AG04450 (cell line): ENCODE measurements around the gene DCUN1D3. TPM values are rescaled to one million over a fixed set of nuclear protein-coding genes. Genes with fewer than 3 reads are reported as not detected.

Experiments used
- CTCF ChIA-PET: fragments of 300-600, 350-600 bp; formaldehyde crosslinking; extraction: SDS; loops from one replicate; lab custom pipeline; 2022; ENCODE audit warnings: antibody characterized with exemption, inconsistent platforms; lab: Charles Lee
- POLR2A ChIA-PET: fragments of 350-600 bp; formaldehyde crosslinking; extraction: SDS; loops from one replicate; lab custom pipeline; 2021; ENCODE audit warnings: antibody characterized with exemption, inconsistent platforms; lab: Yijun Ruan, JAX
- DNase-seq: peaks from one replicate; pipeline ENCODE4 v3.0.0-alpha.2; 2011; ENCODE audit warnings: low read depth, low spot score
- H3K27ac ChIP-seq: one replicate; pipeline ENCODE4 v1.5.1; 2012; ENCODE audit warnings: low read depth, low read length, control low read depth
- H3K27me3 ChIP-seq: one replicate; pipeline ENCODE4 v1.6.0; 2012; ENCODE audit warnings: low read length; ENCODE audit not compliant: control insufficient read depth, insufficient read depth
- H3K4me3 ChIP-seq: 2 replicates; pipeline ENCODE4 v1.5.1; 2011; ENCODE audit warnings: mild to moderate bottlenecking, low read depth, low read length, control low read depth
- H3K9me3 ChIP-seq: 2 replicates; pipeline ENCODE4 v1.5.1; 2012; ENCODE audit warnings: low read length; ENCODE audit not compliant: control insufficient read depth, insufficient read depth
- polyA plus RNA-seq: library from polyadenylated mRNA; depleted of rRNA; stranded (reverse); fragments of >200 nt; gene quantifications from 2 replicates; pipeline ENCODE4 v1.2.3, GENCODE V29; 2011
- TF ChIP-seq, protein P1 (sequence below): IDR thresholded peaks from 2 replicates; pipeline ENCODE4 v1.5.1; 2011; ENCODE audit warnings: low read depth, low read length, control low read depth, inconsistent platforms

The DCUN1D3 gene
- polyA plus RNA-seq, 1 experiment = 11.3 TPM

DNA sequence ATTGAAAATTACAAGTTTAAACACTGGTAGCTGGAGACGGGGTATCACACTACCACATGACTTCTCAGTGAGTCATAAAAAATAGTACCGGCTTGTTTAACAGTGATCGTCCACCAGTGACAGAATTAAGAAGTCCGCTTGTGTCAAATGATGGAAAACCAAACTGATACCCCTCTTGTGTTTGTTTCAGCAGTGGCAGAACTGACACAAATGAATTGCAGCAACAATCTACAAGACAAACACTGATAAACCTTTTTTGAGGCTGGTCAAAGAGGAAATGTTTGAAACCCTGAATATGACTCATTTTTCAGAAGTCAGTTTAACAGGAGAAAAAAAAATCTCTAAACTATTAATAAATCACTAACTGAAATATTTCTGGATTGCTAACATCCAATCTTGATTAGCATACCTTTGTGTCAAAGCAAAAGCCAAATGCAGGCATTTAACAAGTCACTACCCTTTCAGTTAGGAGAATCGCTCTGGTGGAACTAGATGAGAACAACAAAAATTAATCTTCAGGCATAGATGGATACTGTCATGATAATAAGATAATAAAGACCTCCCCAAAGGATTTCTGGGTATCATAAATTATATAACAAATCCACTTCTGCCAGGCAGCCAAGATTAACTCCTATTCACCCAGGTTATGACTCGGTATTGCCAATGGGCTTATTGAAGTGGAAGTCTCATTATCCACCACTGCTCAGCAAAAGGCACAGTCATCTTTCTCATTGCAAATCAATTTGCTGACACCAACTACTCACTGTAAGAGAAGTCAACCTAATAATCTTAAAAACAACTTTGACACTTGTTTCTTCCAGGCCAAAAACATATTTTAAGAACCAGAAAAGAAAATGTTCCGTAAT lies 20.8 kb downstream of the DCUN1D3 start:
- Histone ChIP-seq H3K27ac (peak overlapping the region; percentile 79), H3K4me3 (peak overlapping the region; percentile 21), H3K9me3 (no peaks in the 10 kb centered on the region), H3K27me3 (no peaks in the 10 kb centered on the region)
- TF ChIP-seq, protein P1, sequence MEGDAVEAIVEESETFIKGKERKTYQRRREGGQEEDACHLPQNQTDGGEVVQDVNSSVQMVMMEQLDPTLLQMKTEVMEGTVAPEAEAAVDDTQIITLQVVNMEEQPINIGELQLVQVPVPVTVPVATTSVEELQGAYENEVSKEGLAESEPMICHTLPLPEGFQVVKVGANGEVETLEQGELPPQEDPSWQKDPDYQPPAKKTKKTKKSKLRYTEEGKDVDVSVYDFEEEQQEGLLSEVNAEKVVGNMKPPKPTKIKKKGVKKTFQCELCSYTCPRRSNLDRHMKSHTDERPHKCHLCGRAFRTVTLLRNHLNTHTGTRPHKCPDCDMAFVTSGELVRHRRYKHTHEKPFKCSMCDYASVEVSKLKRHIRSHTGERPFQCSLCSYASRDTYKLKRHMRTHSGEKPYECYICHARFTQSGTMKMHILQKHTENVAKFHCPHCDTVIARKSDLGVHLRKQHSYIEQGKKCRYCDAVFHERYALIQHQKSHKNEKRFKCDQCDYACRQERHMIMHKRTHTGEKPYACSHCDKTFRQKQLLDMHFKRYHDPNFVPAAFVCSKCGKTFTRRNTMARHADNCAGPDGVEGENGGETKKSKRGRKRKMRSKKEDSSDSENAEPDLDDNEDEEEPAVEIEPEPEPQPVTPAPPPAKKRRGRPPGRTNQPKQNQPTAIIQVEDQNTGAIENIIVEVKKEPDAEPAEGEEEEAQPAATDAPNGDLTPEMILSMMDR = no peak
- DNase-seq = no peak
- CTCF ChIA-PET = no interaction called here
- POLR2A ChIA-PET = interaction anchor here (0.6 kb wide), 1 partner anchor 21 kb away, joined by 3 read pairs; the partner anchor contains the start of genes DCUN1D3 and LYRM1

- TF ChIP-seq, protein P1 = no peak
- POLR2A ChIA-PET = interaction anchor here (0.6 kb wide), 1 partner anchor 21 kb away, joined by 3 read pairs; the partner anchor contains the start of genes DCUN1D3 and LYRM1
- Histone ChIP-seq H3K9me3 (no peaks in the 10 kb centered on the region), H3K27me3 (no peaks in the 10 kb centered on the region), H3K27ac (peak overlapping the region; percentile 79), H3K4me3 (no peak overlapping the region)
- no peak for DNase-seq
- CTCF ChIA-PET = interaction anchor here (1.9 kb wide), 1 partner anchor 28 kb away, joined by 4 read pairs; no protein-coding TSS in a partner anchor
Observed at GRCh38 chr16:20878682-20879147, 21.4 kb downstream of the DCUN1D3 start.

GRCh38 chr16:20875355-20875650 lies 24.9 kb downstream of the DCUN1D3 start:
- CTCF ChIA-PET = interaction anchor here (1.1 to 1.5 kb wide), 2 partner anchors 25 to 68 kb away, joined by 3 to 4 read pairs; no protein-coding TSS in a partner anchor
- POLR2A ChIA-PET = no interaction called here
- no peak for DNase-seq
- Histone ChIP-seq H3K27me3 (no peaks in the 10 kb centered on the region), H3K4me3 (no peak overlapping the region), H3K9me3 (no peaks in the 10 kb centered on the region), H3K27ac (no peak overlapping the region)
- TF ChIP-seq, protein P1 = no peak

DNA sequence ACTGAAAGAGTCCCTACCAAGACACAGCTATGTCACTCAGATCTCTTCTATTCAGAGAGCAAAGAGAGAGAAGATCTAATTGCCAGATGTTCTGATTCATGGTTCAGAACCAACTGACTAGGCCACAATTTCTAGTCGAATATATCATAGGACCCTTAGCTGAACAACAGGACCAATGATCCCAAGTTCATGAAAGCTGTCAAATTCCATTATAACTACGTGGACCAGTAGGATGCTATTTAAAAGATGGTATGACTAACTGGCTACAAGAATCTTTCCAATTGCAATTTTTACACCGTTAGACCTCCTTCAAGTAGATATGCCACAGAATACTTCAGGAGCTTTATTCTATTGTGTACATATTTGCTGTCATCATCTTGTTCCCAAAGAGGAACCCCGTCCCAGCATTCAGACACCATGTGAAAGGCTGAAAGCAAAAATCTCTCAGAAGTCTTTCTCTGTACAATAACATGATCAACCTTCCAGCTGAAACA lies 26.0 kb downstream of the DCUN1D3 start:
- Histone ChIP-seq H3K27ac (no peak overlapping the region), H3K9me3 (no peaks in the 10 kb centered on the region), H3K27me3 (no peaks in the 10 kb centered on the region), H3K4me3 (no peak overlapping the region)
- DNase-seq = no peak
- TF ChIP-seq, protein P1 = no peak
- POLR2A ChIA-PET = no interaction called here
- CTCF ChIA-PET = interaction anchor here (1.1 to 1.5 kb wide), 2 partner anchors 24 to 67 kb away, joined by 3 to 4 read pairs; no protein-coding TSS in a partner anchor

GRCh38 chr16:20873331-20873730 lies 26.8 kb downstream of the DCUN1D3 start:
- no peak overlapping the region for H3K4me3 ChIP-seq
- no peaks in the 10 kb centered on the region for H3K9me3 ChIP-seq
- H3K27ac ChIP-seq = no peak overlapping the region
- CTCF ChIA-PET = interaction anchor here (0.7 kb wide), 1 partner anchor 75 kb away, joined by 3 read pairs; no protein-coding TSS in a partner anchor
- H3K27me3 ChIP-seq = no peaks in the 10 kb centered on the region
- DNase-seq = no peak
- TF ChIP-seq, protein P1 = no peak
- POLR2A ChIA-PET = no interaction called here
